ENCODE measurements around the gene TNFSF9.

Gene TNFSF9

GRCh38 chr19:6484230-6484629 lies 46.6 kb upstream of the TNFSF9 start:
- H3K9ac ChIP-seq (ENCODE audit: low read depth, low read length, poor library complexity) = no peak overlapping the region
- H3K9me3 ChIP-seq (replicated peaks in 1 of 2; ENCODE audit: control insufficient read depth in 2 of 2, insufficient read depth in 1 of 2, low read depth in 1 of 2, low read length in 2 of 2) = no peaks in the 10 kb centered on the region
- H3K18ac ChIP-seq (ENCODE audit: low read length) = no peak overlapping the region
- H2AK5ac ChIP-seq (ENCODE audit: low read depth, low read length) = no peak overlapping the region
- no peak overlapping the region for H2BK120ac ChIP-seq (ENCODE audit: low read depth, low read length)
- no peak for DNase-seq (ENCODE audit: low spot score)
- no peak overlapping the region for H3K4ac ChIP-seq (ENCODE audit: low read length)
- H4K91ac ChIP-seq (ENCODE audit: low read depth, low read length, poor library complexity) = no peak overlapping the region
- no peak overlapping the region for H3K4me3 ChIP-seq (ENCODE audit: low read length in 2 of 2)
- H3K27me3 ChIP-seq (ENCODE audit: control insufficient read depth in 3 of 3, insufficient read depth in 3 of 3, low read depth in 1 of 3, low read length in 3 of 3) = peaks cover 0 to 16% (median 0%) of the 10 kb centered on the region in 3 experiments
- no peaks in the 10 kb centered on the region for H3K36me3 ChIP-seq (replicated peaks in 1 of 2; ENCODE audit: control insufficient read depth in 2 of 2, insufficient read depth in 2 of 2, low read length in 2 of 2)
- H3K79me1 ChIP-seq (ENCODE audit: low read depth, low read length) = no peaks in the 10 kb centered on the region
- no peak overlapping the region for H2BK12ac ChIP-seq (ENCODE audit: low read length)
- no peak overlapping the region for H3K23ac ChIP-seq (ENCODE audit: low read depth, low read length, poor library complexity)
- no peak overlapping the region for H3K27ac ChIP-seq (replicated peaks; ENCODE audit: low read length)
- H2AFZ ChIP-seq (ENCODE audit: low read length) = no peak overlapping the region
- H3K4me1 ChIP-seq (ENCODE audit: control insufficient read depth in 2 of 2, insufficient read depth in 1 of 2, low read depth in 1 of 2, low read length in 2 of 2) = peaks cover 3 to 4% of the 10 kb centered on the region in 2 donors
- no peak overlapping the region for H4K8ac ChIP-seq (ENCODE audit: low read depth, low read length)
- H2BK5ac ChIP-seq (ENCODE audit: low read length) = no peak overlapping the region
- H3K4me2 ChIP-seq (ENCODE audit: insufficient read depth, low read length, poor library complexity, severe bottlenecking) = no peak overlapping the region
- WGBS, 2 donors (ENCODE audit: extremely low coverage in 2 of 2, insufficient read length in 2 of 2, insufficient replicate concordance in 1 of 2) = no CpG with 5 or more reads among the region's 8 CpGs
- H3K14ac ChIP-seq (ENCODE audit: low read length) = no peak overlapping the region
- H2BK15ac ChIP-seq (ENCODE audit: low read length) = no peak overlapping the region

- Histone ChIP-seq H3K4ac (ENCODE audit: low read length) (no peak overlapping the region), H3K9ac (ENCODE audit: low read depth, low read length, poor library complexity) (no peak overlapping the region), H4K8ac (ENCODE audit: low read depth, low read length) (no peak overlapping the region), H2AFZ (ENCODE audit: low read length) (no peak overlapping the region), H3K14ac (ENCODE audit: low read length) (no peak overlapping the region), H3K4me2 (ENCODE audit: insufficient read depth, low read length, poor library complexity, severe bottlenecking) (no peak overlapping the region), H3K9me3 (replicated peaks in 1 of 2; ENCODE audit: control insufficient read depth in 2 of 2, insufficient read depth in 1 of 2, low read depth in 1 of 2, low read length in 2 of 2) (no peaks in the 10 kb centered on the region), H2BK12ac (ENCODE audit: low read length) (no peak overlapping the region), H4K91ac (ENCODE audit: low read depth, low read length, poor library complexity) (no peak overlapping the region), H2BK5ac (ENCODE audit: low read length) (no peak overlapping the region), H3K27ac (replicated peaks; ENCODE audit: low read length) (no peak overlapping the region), H3K27me3 (ENCODE audit: control insufficient read depth in 3 of 3, insufficient read depth in 3 of 3, low read depth in 1 of 3, low read length in 3 of 3) (peaks cover 0 to 10% (median 0%) of the 10 kb centered on the region in 3 experiments), H3K4me3 (ENCODE audit: low read length in 2 of 2) (no peak overlapping the region), H3K23ac (ENCODE audit: low read depth, low read length, poor library complexity) (no peak overlapping the region), H2BK120ac (ENCODE audit: low read depth, low read length) (no peak overlapping the region), H3K36me3 (replicated peaks in 1 of 2; ENCODE audit: control insufficient read depth in 2 of 2, insufficient read depth in 2 of 2, low read length in 2 of 2) (no peaks in the 10 kb centered on the region), H3K79me1 (ENCODE audit: low read depth, low read length) (no peaks in the 10 kb centered on the region), H3K4me1 (ENCODE audit: control insufficient read depth in 2 of 2, insufficient read depth in 1 of 2, low read depth in 1 of 2, low read length in 2 of 2) (peaks cover 3 to 8% of the 10 kb centered on the region in 2 donors), H2BK15ac (ENCODE audit: low read length) (no peak overlapping the region), H3K18ac (ENCODE audit: low read length) (no peak overlapping the region), H2AK5ac (ENCODE audit: low read depth, low read length) (no peak overlapping the region)
- no peak for DNase-seq (ENCODE audit: low spot score)
- WGBS, 2 donors (ENCODE audit: extremely low coverage in 2 of 2, insufficient read length in 2 of 2, insufficient replicate concordance in 1 of 2) = no CpG with 5 or more reads among the region's 7 CpGs
These were observed 46.0 kb upstream of the TNFSF9 start for GRCh38 chr19:6484831-6485230.

GRCh38 chr19:6489278-6490061 lies 41.4 kb upstream of the TNFSF9 start:
- Histone ChIP-seq H4K91ac (ENCODE audit: low read depth, low read length, poor library complexity) (no peak overlapping the region), H3K18ac (ENCODE audit: low read length) (peak overlapping the region; percentile 50), H3K79me1 (ENCODE audit: low read depth, low read length) (no peaks in the 10 kb centered on the region), H3K4me1 (ENCODE audit: control insufficient read depth in 2 of 2, insufficient read depth in 1 of 2, low read depth in 1 of 2, low read length in 2 of 2) (peaks cover 2 to 7% of the 10 kb centered on the region in 2 donors), H2BK15ac (ENCODE audit: low read length) (no peak overlapping the region), H3K36me3 (replicated peaks in 1 of 2; ENCODE audit: control insufficient read depth in 2 of 2, insufficient read depth in 2 of 2, low read length in 2 of 2) (no peaks in the 10 kb centered on the region), H3K14ac (ENCODE audit: low read length) (no peak overlapping the region), H3K27ac (replicated peaks; ENCODE audit: low read length) (no peak overlapping the region), H3K4ac (ENCODE audit: low read length) (no peak overlapping the region), H3K4me3 (ENCODE audit: low read length in 2 of 2) (no peak overlapping the region), H2AFZ (ENCODE audit: low read length) (peak overlapping the region; percentile 46), H2BK120ac (ENCODE audit: low read depth, low read length) (no peak overlapping the region), H2BK5ac (ENCODE audit: low read length) (no peak overlapping the region), H4K8ac (ENCODE audit: low read depth, low read length) (no peak overlapping the region), H3K4me2 (ENCODE audit: insufficient read depth, low read length, poor library complexity, severe bottlenecking) (no peak overlapping the region), H3K27me3 (ENCODE audit: control insufficient read depth in 3 of 3, insufficient read depth in 3 of 3, low read depth in 1 of 3, low read length in 3 of 3) (no peaks in the 10 kb centered on the region), H2AK5ac (ENCODE audit: low read depth, low read length) (no peak overlapping the region), H3K9me3 (replicated peaks in 1 of 2; ENCODE audit: control insufficient read depth in 2 of 2, insufficient read depth in 1 of 2, low read depth in 1 of 2, low read length in 2 of 2) (peaks cover 0 to 3% of the 10 kb centered on the region in 2 donors), H2BK12ac (ENCODE audit: low read length) (no peak overlapping the region), H3K23ac (ENCODE audit: low read depth, low read length, poor library complexity) (no peak overlapping the region), H3K9ac (ENCODE audit: low read depth, low read length, poor library complexity) (no peak overlapping the region)
- WGBS, 2 donors (ENCODE audit: extremely low coverage in 2 of 2, insufficient read length in 2 of 2, insufficient replicate concordance in 1 of 2) = no CpG with 5 or more reads among the region's 15 CpGs
- no peak for DNase-seq (ENCODE audit: low spot score)

- no peak overlapping the region for H2BK5ac ChIP-seq (ENCODE audit: low read length)
- no peak overlapping the region for H3K27ac ChIP-seq (replicated peaks; ENCODE audit: low read length)
- no peak overlapping the region for H3K4me2 ChIP-seq (ENCODE audit: insufficient read depth, low read length, poor library complexity, severe bottlenecking)
- no peak overlapping the region for H2BK12ac ChIP-seq (ENCODE audit: low read length)
- no peak overlapping the region for H3K23ac ChIP-seq (ENCODE audit: low read depth, low read length, poor library complexity)
- no peak overlapping the region for H2AK5ac ChIP-seq (ENCODE audit: low read depth, low read length)
- no peak for DNase-seq (ENCODE audit: low spot score)
- H3K9me3 ChIP-seq (replicated peaks in 1 of 2; ENCODE audit: control insufficient read depth in 2 of 2, insufficient read depth in 1 of 2, low read depth in 1 of 2, low read length in 2 of 2) = peaks cover 0 to 3% of the 10 kb centered on the region in 2 donors
- no peaks in the 10 kb centered on the region for H3K79me1 ChIP-seq (ENCODE audit: low read depth, low read length)
- peaks cover 0 to 2% of the 10 kb centered on the region in 2 donors for H3K36me3 ChIP-seq (replicated peaks in 1 of 2; ENCODE audit: control insufficient read depth in 2 of 2, insufficient read depth in 2 of 2, low read length in 2 of 2)
- no peak overlapping the region for H4K91ac ChIP-seq (ENCODE audit: low read depth, low read length, poor library complexity)
- WGBS, 2 donors (ENCODE audit: extremely low coverage in 2 of 2, insufficient read length in 2 of 2, insufficient replicate concordance in 1 of 2) = no CpG with 5 or more reads among the region's 2 CpGs
- no peak overlapping the region for H3K4me3 ChIP-seq (ENCODE audit: low read length in 2 of 2)
- H2BK120ac ChIP-seq (ENCODE audit: low read depth, low read length) = no peak overlapping the region
- H3K18ac ChIP-seq (ENCODE audit: low read length) = no peak overlapping the region
- no peaks in the 10 kb centered on the region for H3K27me3 ChIP-seq (ENCODE audit: control insufficient read depth in 3 of 3, insufficient read depth in 3 of 3, low read depth in 1 of 3, low read length in 3 of 3)
- H3K14ac ChIP-seq (ENCODE audit: low read length) = no peak overlapping the region
- peak overlapping the region; percentile 46 for H2AFZ ChIP-seq (ENCODE audit: low read length)
- no peak overlapping the region for H4K8ac ChIP-seq (ENCODE audit: low read depth, low read length)
- peaks cover 2 to 7% of the 10 kb centered on the region in 2 donors for H3K4me1 ChIP-seq (ENCODE audit: control insufficient read depth in 2 of 2, insufficient read depth in 1 of 2, low read depth in 1 of 2, low read length in 2 of 2)
- no peak overlapping the region for H3K9ac ChIP-seq (ENCODE audit: low read depth, low read length, poor library complexity)
- no peak overlapping the region for H2BK15ac ChIP-seq (ENCODE audit: low read length)
- H3K4ac ChIP-seq (ENCODE audit: low read length) = no peak overlapping the region
These were observed 40.7 kb upstream of the TNFSF9 start for GRCh38 chr19:6490134-6490533.
